Stomach (tissue), 9 donors: ENCODE data around the gene GPS2. TPM values are rescaled to one million over a fixed set of nuclear protein-coding genes. Genes with fewer than 3 reads are reported as not detected.

Experiments used
- DNase-seq, 2 donors: peaks; one replicate each; pipeline versions ENCODE4 v3.0.0 to v3.0.0-alpha.2; 2013 to 2019
- H3K27ac ChIP-seq, 5 donors: fragments of 200-600 bp in 4 of 5; sonication (generic) in 4 of 5; one replicate each; pipeline ENCODE4 v1.5.1; 2013 to 2019; ENCODE audit warnings: mild to moderate bottlenecking in 1 of 5, moderate library complexity in 1 of 5
- H3K27me3 ChIP-seq, 3 donors: fragments of 200-600 bp; sonication (generic); one replicate each; pipeline ENCODE4 v1.5.1; 2017 to 2019; ENCODE audit warnings: mixed run types in 1 of 3
- H3K36me3 ChIP-seq, 4 donors: fragments of 200-600 bp; sonication (generic); 1 replicate in 3 of 4; 2 replicates in 1 of 4; pipeline ENCODE4 v1.5.1; 2016 to 2019
- H3K4me1 ChIP-seq, 4 donors: fragments of 200-600 bp; sonication (generic); one replicate each; pipeline ENCODE4 v1.5.1; 2016 to 2019
- H3K4me3 ChIP-seq, 4 donors: fragments of 200-600 bp; sonication (generic) in 3 of 4; one replicate each; pipeline ENCODE4 v1.5.1; 2016 to 2019; ENCODE audit warnings: mild to moderate bottlenecking in 1 of 4
- H3K9me3 ChIP-seq, 4 donors: fragments of 200-600 bp; sonication (generic); one replicate each; pipeline ENCODE4 v1.5.1; 2016 to 2019
- CTCF ChIP-seq, 7 experiments: fragments of 450-650 bp in 4 of 7; fragments of 200-600 bp in 3 of 7; sonication (generic) in 3 of 7; IDR thresholded peaks; one replicate each; pipeline ENCODE4 v1.5.1; 2016 to 2019; ENCODE audit warnings: antibody characterized with exemption in 7 of 7, control low read depth in 2 of 7, mild to moderate bottlenecking in 1 of 7
- EP300 ChIP-seq: sonication (generic); formaldehyde crosslinking; IDR thresholded peaks from one replicate; pipeline ENCODE4 v1.6.1; 2017; ENCODE audit warnings: antibody characterized with exemption
- POLR2A ChIP-seq, 4 donors: fragments of 450-650 bp; IDR thresholded peaks; one replicate each; pipeline ENCODE4 v1.6.1; 2016; ENCODE audit warnings: antibody characterized with exemption in 4 of 4, control low read depth in 2 of 4, mild to moderate bottlenecking in 1 of 4, moderate library complexity in 1 of 4
- POLR2AphosphoS5 ChIP-seq, 3 donors: sonication (generic); formaldehyde crosslinking; IDR thresholded peaks; one replicate each; pipeline ENCODE4 v1.6.1; 2016; ENCODE audit warnings: antibody characterized with exemption in 3 of 3
- WGBS, 5 donors: extraction: QIAGEN DNeasy Blood & Tissue Kit in 3 of 5; methylation state at CpG; one replicate each; pipeline versions ENCODE4 v1.1.5 to v1.1.7; 2013 to 2018; 5-methylcytosine and 5-hydroxymethylcytosine counted together
- intact Hi-C: fragments of 100-400 bp; cut with DNase I; formaldehyde crosslinking; loops from one replicate; pipeline ENCODE4 v1.15.1; 2023; ENCODE audit warnings: low total_unique reads
- polyA plus RNA-seq, 3 donors: library from polyadenylated mRNA; stranded (reverse); fragments of 200-250 nt; gene quantifications; one replicate each; pipeline ENCODE4 v1.2.3, GENCODE V29; 2013
- total RNA-seq, 5 donors: library from RNA; depleted of rRNA; stranded (reverse); fragments of >200 nt; gene quantifications; one replicate each; pipeline versions ENCODE4 v1.1.0 to v1.2.3, GENCODE V29; 2014 to 2016
- donor health status: healthy with polysubstance abuse.
- donor health status: Bipolar disorder and iron deficiency.
- donor health status: healthy.

Gene GPS2
- total and polyA plus RNA-seq, 8 donors = 23.9 to 91.6 (median 71.1) TPM

GRCh38 chr17:7311110-7311705 lies 4.0 kb downstream of the GPS2 start:
- Histone ChIP-seq H3K27ac (peak overlapping the region in 1 of 5 donors; percentile 100), H3K4me3 (no peak overlapping the region), H3K4me1 (peaks cover 49 to 74% (median 67%) of the 10 kb centered on the region in 4 donors), H3K36me3 (peaks cover 42 to 54% (median 49%) of the 10 kb centered on the region in 4 donors), H3K27me3 (no peaks in the 10 kb centered on the region), H3K9me3 (no peaks in the 10 kb centered on the region)
- no peak for DNase-seq
- TF ChIP-seq EP300 (no peak), POLR2AphosphoS5 (IDR thresholded peaks at IDR 0.05) (no peak)
- intact Hi-C loops = no loop called here
- 64 to 82% (median 75%) methylated on average over 7 of the region's 7 CpGs for WGBS, 5 donors

GRCh38 chr17:7309628-7310027 lies 5.5 kb downstream of the GPS2 start:
- DNase-seq = no peak
- H3K4me1 ChIP-seq = peaks cover 40 to 65% (median 59%) of the 10 kb centered on the region in 4 donors
- TF ChIP-seq EP300 (no peak), CTCF (IDR thresholded peaks at IDR 0.05) (no peak), POLR2A (IDR thresholded peaks at IDR 0.05) (no peak), POLR2AphosphoS5 (IDR thresholded peaks at IDR 0.05) (no peak)
- no peaks in the 10 kb centered on the region for H3K27me3 ChIP-seq
- intact Hi-C loops = no loop called here
- WGBS, 5 donors = 78 to 86% (median 82%) methylated on average over 12 of the region's 12 CpGs
- H3K36me3 ChIP-seq = peaks cover 42 to 50% (median 49%) of the 10 kb centered on the region in 4 donors
- H3K9me3 ChIP-seq = no peaks in the 10 kb centered on the region
- peak overlapping the region in 4 of 5 donors; percentile 98 to 100 (median 100) for H3K27ac ChIP-seq
- H3K4me3 ChIP-seq = peak overlapping the region in 2 of 4 donors; percentile 94 to 97

- intact Hi-C loops = no loop called here
- Histone ChIP-seq H3K9me3 (no peaks in the 10 kb centered on the region), H3K27ac (peak overlapping the region; percentile 98 to 100 (median 100)), H3K4me3 (peak overlapping the region; percentile 94 to 99 (median 98)), H3K36me3 (peaks cover 40 to 46% (median 45%) of the 10 kb centered on the region in 4 donors), H3K27me3 (no peaks in the 10 kb centered on the region), H3K4me1 (peaks cover 32 to 57% (median 51%) of the 10 kb centered on the region in 4 donors)
- peak; percentile 81 to 94 for DNase-seq
- WGBS, 5 donors = 0 to 2% (median 0%) methylated on average over 13 to 14 of the region's 14 CpGs
- TF ChIP-seq CTCF (IDR thresholded peaks at IDR 0.05) (peak in 1 of 7 experiments; percentile 16), EP300 (no peak), POLR2A (IDR thresholded peaks at IDR 0.05) (peak in 2 of 4 donors; percentile 41 to 52), POLR2AphosphoS5 (IDR thresholded peaks at IDR 0.05) (peak; percentile 61 to 80 (median 68))
Observed at GRCh38 chr17:7308625-7309433, 6.3 kb downstream of the GPS2 start.

- Histone ChIP-seq H3K27me3 (no peaks in the 10 kb centered on the region), H3K27ac (peak overlapping the region; percentile 98 to 100 (median 100)), H3K4me3 (peak overlapping the region; percentile 94 to 99 (median 98)), H3K4me1 (peaks cover 24 to 49% (median 43%) of the 10 kb centered on the region in 4 donors), H3K36me3 (peaks cover 31 to 38% (median 37%) of the 10 kb centered on the region in 4 donors), H3K9me3 (no peaks in the 10 kb centered on the region)
- TF ChIP-seq POLR2A (IDR thresholded peaks at IDR 0.05) (no peak), POLR2AphosphoS5 (IDR thresholded peaks at IDR 0.05) (no peak)
- 0 to 1% (median 1%) methylated on average over 45 to 104 of the region's 104 CpGs for WGBS, 5 donors
- intact Hi-C loops = no loop called here
- peak; percentile 51 to 82 for DNase-seq
Observed at GRCh38 chr17:7307686-7308624, 7.2 kb downstream of the GPS2 start.
